HepG2 (cell line): Measurements from ENCODE around the gene CEP97. TPM values are rescaled to one million over a fixed set of nuclear protein-coding genes. Genes with fewer than 3 reads are reported as not detected.

Experiments
- CBX5 ChIP-seq: sonication (generic); formaldehyde crosslinking; IDR thresholded peaks from 2 replicates; pipeline ENCODE4 v1.4.0; 2020; ENCODE audit warnings: missing genetic modification reagents, borderline replicate concordance
- FOXP1 ChIP-seq, 2 experiments: fragments of 450-650 bp in 1 of 2; IDR thresholded peaks; 2 replicates each; pipeline ENCODE4 v1.6.1; 2017 to 2018; ENCODE audit warnings: antibody characterized with exemption in 1 of 2
- KAT8 ChIP-seq: IDR thresholded peaks from 2 replicates; pipeline ENCODE4 v1.6.1; 2016; ENCODE audit warnings: missing genetic modification reagents, missing compliant biosample characterization
- NFE2 ChIP-seq: sonication (generic); formaldehyde crosslinking; IDR thresholded peaks from 2 replicates; pipeline ENCODE4 v1.4.0; 2020; ENCODE audit warnings: missing genetic modification reagents
- SRSF1 ChIP-seq: fragments of 200-400 bp; formaldehyde crosslinking; optimal IDR thresholded peaks from 2 replicates; pipeline ENCODE3; 2017; ENCODE audit warnings: mild to moderate bottlenecking, low read depth, low read length, moderate library complexity
- STAT5B ChIP-seq: sonication (generic); formaldehyde crosslinking; IDR thresholded peaks from 2 replicates; pipeline ENCODE4 v1.4.0; 2020; ENCODE audit warnings: missing genetic modification reagents
- TCF12 ChIP-seq, 2 experiments: fragments of 450-650 bp in 1 of 2; sonication (generic) in 1 of 2; formaldehyde crosslinking in 1 of 2; IDR thresholded peaks; 2 replicates each; pipeline versions ENCODE4 v1.6.1 to v1.8.0; 2017 to 2022; ENCODE audit warnings: antibody characterized with exemption in 1 of 2, mild to moderate bottlenecking in 1 of 2, missing genetic modification reagents in 1 of 2, moderate library complexity in 1 of 2
- ZKSCAN5 ChIP-seq: sonication (generic); formaldehyde crosslinking; IDR thresholded peaks from 2 replicates; pipeline ENCODE4 v1.5.1; 2020; ENCODE audit warnings: mild to moderate bottlenecking, missing genetic modification reagents
- ZNF17 ChIP-seq: sonication (generic); formaldehyde crosslinking; IDR thresholded peaks from 2 replicates; pipeline ENCODE4 v1.5.0; 2020; ENCODE audit warnings: mild to moderate bottlenecking, missing genetic modification reagents
- ZNF263 ChIP-seq: sonication (generic); formaldehyde crosslinking; IDR thresholded peaks from 2 replicates; pipeline ENCODE4 v1.4.0; 2020; ENCODE audit warnings: missing genetic modification reagents
- ZNF598 ChIP-seq: sonication (generic); formaldehyde crosslinking; IDR thresholded peaks from 2 replicates; pipeline ENCODE4 v1.5.1; 2020; ENCODE audit warnings: mild to moderate bottlenecking, missing genetic modification reagents, borderline replicate concordance
- polyA plus RNA-seq, 8 experiments: library from polyadenylated mRNA; depleted of rRNA in 3 of 8; stranded (reverse) in 7 of 8; unstranded in 1 of 8; fragments of >200 nt; fragmentation: Illumina TruSeq in 4 of 8; extraction: Trizol in 4 of 8; gene quantifications; 2 replicates each; pipeline versions ENCODE4 v1.2.1 to v1.2.3, GENCODE V29; 2011 to 2016; ENCODE audit warnings: low read depth in 4 of 8, missing spikeins in 1 of 8, mixed read lengths in 1 of 8; ENCODE audit not compliant: insufficient read depth in 1 of 8
- total RNA-seq, 5 experiments: library from RNA; depleted of rRNA; stranded (reverse); fragments of >200 nt; fragmentation: Illumina TruSeq; extraction: Trizol; gene quantifications; 2 replicates each; pipeline ENCODE4 v1.2.3, GENCODE V29; 2016; ENCODE audit warnings: low read depth in 1 of 5
- TF ChIP-seq, protein P1 (sequence below): sonication (generic); formaldehyde crosslinking; IDR thresholded peaks from 2 replicates; pipeline ENCODE4 v1.4.0; 2020; ENCODE audit warnings: missing genetic modification reagents, borderline replicate concordance
- TF ChIP-seq, protein P2 (sequence below): sonication (generic); formaldehyde crosslinking; IDR thresholded peaks from 2 replicates; pipeline ENCODE4 v1.5.1; 2020; ENCODE audit warnings: missing genetic modification reagents, mild to moderate bottlenecking, borderline replicate concordance
- TF ChIP-seq, protein P3 (sequence below): sonication (generic); formaldehyde crosslinking; IDR thresholded peaks from one replicate; pipeline ENCODE4 v1.5.1; 2020; ENCODE audit warnings: mild to moderate bottlenecking, missing genetic modification reagents; ENCODE audit errors: not compliant biosample characterization

Gene CEP97
- total and polyA plus RNA-seq, 2 of the 13 experiments (the other 11 are each of a cell fraction or from before 2014, with no cell fraction given) = 0.99 to 6.5 TPM

DNA sequence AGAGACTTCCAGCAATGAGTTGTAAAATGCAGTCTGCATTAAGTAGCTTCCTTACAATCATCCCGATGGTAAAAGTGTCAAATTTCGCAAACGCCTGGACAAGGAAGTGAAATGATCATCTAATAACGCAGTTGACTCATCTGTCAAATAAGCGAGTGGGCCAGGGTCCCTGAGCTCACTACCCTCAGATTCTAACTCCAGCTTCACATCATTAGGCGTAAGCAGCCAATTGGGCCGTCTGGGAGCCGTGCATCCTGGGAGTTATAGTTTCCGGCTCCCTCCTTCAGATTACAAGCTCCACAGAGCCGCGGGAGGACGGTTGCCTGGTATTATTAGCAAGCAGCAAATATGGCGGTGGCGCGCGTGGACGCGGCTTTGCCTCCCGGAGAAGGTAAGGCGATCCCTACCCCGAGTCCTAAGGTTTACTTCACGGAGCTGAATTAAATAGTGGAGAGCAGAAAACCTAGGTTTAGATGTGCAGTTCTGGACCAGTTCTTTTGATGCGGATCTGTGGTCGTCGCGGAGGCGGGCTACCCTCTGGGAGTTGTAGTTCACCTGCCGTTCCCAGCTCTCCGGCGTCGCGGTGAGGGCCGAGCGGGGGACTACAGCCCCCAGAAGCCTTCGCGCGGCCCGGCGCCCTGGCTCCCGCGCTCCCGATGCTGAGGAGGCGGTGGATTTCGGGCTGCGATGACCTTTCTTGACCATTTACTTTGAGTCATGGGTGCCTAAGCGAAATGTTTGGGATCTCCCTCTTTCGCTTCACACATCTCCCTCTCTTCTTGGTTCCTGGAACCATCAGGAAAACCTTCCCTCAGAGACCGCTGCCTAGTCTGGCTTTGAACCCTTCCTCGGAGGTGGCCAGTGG is at the start of gene CEP97 (continued):
- TF ChIP-seq FOXP1 (IDR thresholded peaks at IDR 0.05) (no peak), FOXP1 (CRISPR knock-in tag; IDR thresholded peaks at IDR 0.05) (no peak), NFE2 (no peak), ZNF263 (no peak), ZKSCAN5 (CRISPR knock-in tag) (no peak), ZNF598 (CRISPR knock-in tag) (no peak), KAT8 (CRISPR knock-in tag) (peak; percentile 46; the same call in 1 of the 2 replicates), STAT5B (CRISPR knock-in tag) (no peak), SRSF1 (no peak), ZNF17 (CRISPR knock-in tag) (no peak), TCF12 (IDR thresholded peaks at IDR 0.05) (no peak), TCF12 (CRISPR knock-in tag; IDR thresholded peaks at IDR 0.05) (no peak), CBX5 (CRISPR knock-in tag) (no peak)
- TF ChIP-seq, protein P1, sequence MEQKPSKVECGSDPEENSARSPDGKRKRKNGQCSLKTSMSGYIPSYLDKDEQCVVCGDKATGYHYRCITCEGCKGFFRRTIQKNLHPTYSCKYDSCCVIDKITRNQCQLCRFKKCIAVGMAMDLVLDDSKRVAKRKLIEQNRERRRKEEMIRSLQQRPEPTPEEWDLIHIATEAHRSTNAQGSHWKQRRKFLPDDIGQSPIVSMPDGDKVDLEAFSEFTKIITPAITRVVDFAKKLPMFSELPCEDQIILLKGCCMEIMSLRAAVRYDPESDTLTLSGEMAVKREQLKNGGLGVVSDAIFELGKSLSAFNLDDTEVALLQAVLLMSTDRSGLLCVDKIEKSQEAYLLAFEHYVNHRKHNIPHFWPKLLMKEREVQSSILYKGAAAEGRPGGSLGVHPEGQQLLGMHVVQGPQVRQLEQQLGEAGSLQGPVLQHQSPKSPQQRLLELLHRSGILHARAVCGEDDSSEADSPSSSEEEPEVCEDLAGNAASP = no peak
- TF ChIP-seq, protein P2, sequence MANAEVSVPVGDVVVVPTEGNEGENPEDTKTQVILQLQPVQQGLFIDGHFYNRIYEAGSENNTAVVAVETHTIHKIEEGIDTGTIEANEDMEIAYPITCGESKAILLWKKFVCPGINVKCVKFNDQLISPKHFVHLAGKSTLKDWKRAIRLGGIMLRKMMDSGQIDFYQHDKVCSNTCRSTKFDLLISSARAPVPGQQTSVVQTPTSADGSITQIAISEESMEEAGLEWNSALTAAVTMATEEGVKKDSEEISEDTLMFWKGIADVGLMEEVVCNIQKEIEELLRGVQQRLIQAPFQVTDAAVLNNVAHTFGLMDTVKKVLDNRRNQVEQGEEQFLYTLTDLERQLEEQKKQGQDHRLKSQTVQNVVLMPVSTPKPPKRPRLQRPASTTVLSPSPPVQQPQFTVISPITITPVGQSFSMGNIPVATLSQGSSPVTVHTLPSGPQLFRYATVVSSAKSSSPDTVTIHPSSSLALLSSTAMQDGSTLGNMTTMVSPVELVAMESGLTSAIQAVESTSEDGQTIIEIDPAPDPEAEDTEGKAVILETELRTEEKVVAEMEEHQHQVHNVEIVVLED (CRISPR knock-in tag) = peak; percentile 73; the same call in 1 of the 2 replicates
- TF ChIP-seq, protein P3, sequence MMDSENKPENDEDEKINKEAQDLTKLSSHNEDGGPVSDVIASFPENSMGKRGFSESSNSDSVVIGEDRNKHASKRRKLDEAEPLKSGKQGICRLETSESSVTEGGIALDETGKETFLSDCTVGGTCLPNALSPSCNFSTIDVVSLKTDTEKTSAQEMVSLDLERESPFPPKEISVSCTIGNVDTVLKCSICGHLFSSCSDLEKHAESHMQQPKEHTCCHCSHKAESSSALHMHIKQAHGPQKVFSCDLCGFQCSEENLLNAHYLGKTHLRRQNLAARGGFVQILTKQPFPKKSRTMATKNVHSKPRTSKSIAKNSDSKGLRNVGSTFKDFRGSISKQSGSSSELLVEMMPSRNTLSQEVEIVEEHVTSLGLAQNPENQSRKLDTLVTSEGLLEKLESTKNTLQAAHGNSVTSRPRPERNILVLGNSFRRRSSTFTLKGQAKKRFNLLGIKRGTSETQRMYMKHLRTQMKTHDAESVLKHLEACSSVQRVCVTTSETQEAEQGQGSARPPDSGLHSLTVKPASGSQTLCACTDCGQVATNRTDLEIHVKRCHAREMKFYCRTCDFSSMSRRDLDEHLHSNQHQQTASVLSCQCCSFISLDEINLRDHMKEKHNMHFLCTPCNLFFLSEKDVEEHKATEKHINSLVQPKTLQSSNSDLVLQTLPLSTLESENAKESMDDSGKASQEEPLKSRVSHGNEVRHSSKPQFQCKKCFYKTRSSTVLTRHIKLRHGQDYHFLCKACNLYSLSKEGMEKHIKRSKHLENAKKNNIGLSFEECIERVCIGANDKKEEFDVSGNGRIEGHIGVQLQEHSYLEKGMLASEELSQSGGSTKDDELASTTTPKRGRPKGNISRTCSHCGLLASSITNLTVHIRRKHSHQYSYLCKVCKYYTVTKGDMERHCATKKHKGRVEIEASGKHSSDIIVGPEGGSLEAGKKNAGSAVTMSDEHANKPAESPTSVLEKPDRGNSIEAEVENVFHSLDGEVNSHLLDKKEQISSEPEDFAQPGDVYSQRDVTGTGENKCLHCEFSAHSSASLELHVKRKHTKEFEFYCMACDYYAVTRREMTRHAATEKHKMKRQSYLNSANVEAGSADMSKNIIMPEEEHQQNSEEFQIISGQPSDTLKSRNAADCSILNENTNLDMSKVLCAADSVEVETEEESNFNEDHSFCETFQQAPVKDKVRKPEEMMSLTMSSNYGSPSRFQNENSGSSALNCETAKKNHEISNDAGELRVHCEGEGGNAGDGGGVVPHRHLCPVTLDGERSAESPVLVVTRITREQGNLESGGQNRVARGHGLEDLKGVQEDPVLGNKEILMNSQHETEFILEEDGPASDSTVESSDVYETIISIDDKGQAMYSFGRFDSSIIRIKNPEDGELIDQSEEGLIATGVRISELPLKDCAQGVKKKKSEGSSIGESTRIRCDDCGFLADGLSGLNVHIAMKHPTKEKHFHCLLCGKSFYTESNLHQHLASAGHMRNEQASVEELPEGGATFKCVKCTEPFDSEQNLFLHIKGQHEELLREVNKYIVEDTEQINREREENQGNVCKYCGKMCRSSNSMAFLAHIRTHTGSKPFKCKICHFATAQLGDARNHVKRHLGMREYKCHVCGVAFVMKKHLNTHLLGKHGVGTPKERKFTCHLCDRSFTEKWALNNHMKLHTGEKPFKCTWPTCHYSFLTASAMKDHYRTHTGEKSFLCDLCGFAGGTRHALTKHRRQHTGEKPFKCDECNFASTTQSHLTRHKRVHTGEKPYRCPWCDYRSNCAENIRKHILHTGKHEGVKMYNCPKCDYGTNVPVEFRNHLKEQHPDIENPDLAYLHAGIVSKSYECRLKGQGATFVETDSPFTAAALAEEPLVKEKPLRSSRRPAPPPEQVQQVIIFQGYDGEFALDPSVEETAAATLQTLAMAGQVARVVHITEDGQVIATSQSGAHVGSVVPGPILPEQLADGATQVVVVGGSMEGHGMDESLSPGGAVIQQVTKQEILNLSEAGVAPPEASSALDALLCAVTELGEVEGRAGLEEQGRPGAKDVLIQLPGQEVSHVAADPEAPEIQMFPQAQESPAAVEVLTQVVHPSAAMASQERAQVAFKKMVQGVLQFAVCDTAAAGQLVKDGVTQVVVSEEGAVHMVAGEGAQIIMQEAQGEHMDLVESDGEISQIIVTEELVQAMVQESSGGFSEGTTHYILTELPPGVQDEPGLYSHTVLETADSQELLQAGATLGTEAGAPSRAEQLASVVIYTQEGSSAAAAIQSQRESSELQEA (CRISPR knock-in tag) = no peak
